Measurements from ENCODE around the gene TEKTIP1.
"Not testable (repeated sequence)": the region's sequence is repeated elsewhere in the genome, so short reads cannot be mapped to it uniquely, and the experiment has no call there.

TEKTIP1 gene

GRCh38 chr19:3507371-3508120 lies 31.4 kb upstream of the TEKTIP1 start:
- DNase-seq (ENCODE audit: low read depth), result no peak

GRCh38 chr19:3508121-3508661 lies 30.8 kb upstream of the TEKTIP1 start:
- not testable (repeated sequence) for DNase-seq (ENCODE audit: low read depth)

GRCh38 chr19:3508771-3509535 lies 30.0 kb upstream of the TEKTIP1 start:
- DNase-seq (ENCODE audit: low read depth), result no peak

DNA sequence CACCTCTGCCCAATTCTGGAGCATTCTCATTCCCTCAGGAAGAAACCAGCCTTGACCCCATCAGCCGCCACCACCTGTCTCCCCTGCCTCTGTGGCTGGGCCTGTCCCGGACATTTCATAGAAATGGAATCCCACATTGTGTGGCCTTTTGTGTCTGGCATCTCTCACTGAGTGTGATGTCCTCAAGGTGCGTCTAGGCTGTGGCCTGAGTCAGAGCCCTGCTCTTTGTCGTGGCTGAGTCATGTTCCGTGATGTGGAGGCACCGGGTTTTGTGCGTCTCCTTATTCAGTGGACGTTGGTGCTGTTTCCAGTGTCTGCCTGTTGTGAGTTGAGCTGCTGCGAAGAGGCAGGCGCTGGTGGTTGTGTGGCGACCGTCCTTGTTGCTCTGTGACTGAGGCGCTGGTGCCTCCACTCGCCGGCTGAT lies 29.4 kb upstream of the TEKTIP1 start:
- no peak for DNase-seq (ENCODE audit: low read depth)

DNA sequence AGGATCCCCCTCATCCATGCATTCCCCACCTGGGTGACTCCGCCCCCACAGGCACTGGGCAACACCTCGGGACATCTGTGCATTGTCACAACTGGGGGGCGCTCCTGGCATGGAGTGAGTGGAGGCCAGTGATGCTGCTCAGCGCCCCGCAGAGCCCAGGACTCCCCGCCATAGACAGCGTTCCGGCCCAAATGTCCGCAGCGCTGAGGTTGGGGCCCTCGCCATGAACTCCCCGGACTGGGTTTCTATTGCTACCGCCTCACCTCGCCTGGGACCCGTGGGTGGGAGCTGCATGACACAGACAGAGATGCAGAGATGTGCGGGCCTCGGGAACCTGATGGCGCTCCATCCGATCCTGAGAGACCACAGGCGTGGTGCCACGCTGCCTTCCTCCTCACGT lies 28.2 kb upstream of the TEKTIP1 start:
- no peak for DNase-seq (ENCODE audit: low read depth)

DNA sequence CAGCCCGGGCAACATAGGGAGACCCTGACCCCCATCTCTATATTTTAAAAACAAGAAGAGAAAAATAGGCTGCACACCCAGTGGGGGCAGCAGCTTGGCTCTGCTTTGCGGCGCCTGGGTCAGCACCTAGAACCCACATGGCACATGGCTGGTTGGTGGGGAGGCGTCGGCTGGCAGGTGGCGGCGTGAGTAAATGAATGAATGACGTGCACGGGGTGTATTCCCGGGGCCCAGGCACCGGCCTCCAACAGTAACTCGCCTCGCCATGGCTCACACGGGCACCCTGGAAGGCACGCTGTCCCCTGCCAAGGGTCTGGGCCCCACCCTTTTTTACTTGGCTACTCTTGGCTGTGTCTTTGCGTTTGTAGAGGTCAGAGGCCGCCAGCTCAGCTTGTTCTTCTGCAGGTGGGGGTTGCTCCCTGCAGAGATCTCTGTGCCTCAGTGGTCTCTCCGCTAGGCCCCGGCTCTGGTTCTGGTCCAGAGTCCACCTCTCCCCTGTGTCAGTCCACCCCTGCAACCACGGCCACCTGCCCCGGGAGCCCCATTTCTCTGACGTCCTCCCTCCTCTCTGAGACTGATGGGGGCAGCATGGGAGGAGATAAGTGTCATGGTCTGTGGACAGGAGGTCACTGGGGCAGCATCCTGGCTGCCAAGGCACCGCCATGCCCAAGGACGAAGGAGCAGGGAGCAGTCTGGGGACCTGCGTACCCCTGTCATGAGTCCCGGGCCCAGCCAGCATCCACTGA lies 27.3 kb upstream of the TEKTIP1 start:
- DNase-seq (ENCODE audit: low read depth), result no peak

- no peak for DNase-seq (ENCODE audit: low read depth)
Observed at GRCh38 chr19:3512562-3513228, 26.3 kb upstream of the TEKTIP1 start.

- DNase-seq (ENCODE audit: low read depth), result no peak
Observed at GRCh38 chr19:3513229-3514140, 25.5 kb upstream of the TEKTIP1 start.

DNA sequence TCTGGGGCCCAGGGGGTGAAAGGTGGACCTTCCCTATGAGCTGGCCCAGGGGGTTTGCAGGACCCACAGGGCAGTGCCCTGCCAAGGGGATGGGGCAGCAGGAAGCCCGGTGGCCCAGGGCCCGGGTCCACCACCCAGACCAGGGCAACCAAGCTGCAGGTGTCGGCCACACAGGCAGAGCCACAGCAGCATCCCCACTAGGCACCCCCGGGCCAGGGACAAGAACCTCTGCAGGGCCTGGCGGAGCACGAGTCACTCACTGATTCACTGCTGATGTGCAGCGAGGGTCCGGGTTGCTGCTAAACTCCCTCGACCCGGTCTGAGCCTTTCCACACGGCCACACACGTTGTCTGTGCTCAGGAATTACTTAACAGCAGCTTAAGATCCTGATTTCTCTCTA lies 24.0 kb upstream of the TEKTIP1 start:
- DNase-seq (ENCODE audit: low read depth), result no peak

- no peak for DNase-seq (ENCODE audit: low read depth)
Observed at GRCh38 chr19:3515891-3516422, 23.0 kb upstream of the TEKTIP1 start.

- no peak for DNase-seq (ENCODE audit: low read depth)
Observed at GRCh38 chr19:3516675-3517207, 22.2 kb upstream of the TEKTIP1 start.

GRCh38 chr19:3517638-3518037 lies 21.3 kb upstream of the TEKTIP1 start:
- no peak for DNase-seq (ENCODE audit: low read depth)

- no peak for DNase-seq (ENCODE audit: low read depth)
Observed at GRCh38 chr19:3518255-3518654, 20.7 kb upstream of the TEKTIP1 start.

GRCh38 chr19:3518659-3519058 lies 20.3 kb upstream of the TEKTIP1 start:
- no peak for DNase-seq (ENCODE audit: low read depth)

DNA sequence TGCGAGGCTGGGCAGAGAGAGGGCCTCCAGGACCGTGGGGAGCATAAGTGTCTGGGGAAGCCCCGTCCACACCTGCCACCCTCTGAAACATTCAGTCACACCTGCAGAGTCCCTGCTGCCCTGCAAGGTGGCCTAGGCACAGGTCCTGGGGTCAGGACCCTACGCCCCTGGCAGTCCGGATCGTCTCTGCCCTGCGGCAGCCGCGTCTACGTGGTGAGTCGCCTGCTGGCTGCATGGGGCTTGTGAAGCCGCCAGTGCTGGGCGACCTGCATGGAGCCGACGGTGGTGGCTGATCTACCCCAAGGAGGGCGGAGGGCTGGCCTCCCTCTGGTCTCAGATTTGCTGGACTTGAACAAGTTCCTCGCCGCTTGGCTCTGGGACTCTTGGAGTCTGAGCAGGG lies 19.8 kb upstream of the TEKTIP1 start:
- no peak for DNase-seq (ENCODE audit: low read depth)

DNA sequence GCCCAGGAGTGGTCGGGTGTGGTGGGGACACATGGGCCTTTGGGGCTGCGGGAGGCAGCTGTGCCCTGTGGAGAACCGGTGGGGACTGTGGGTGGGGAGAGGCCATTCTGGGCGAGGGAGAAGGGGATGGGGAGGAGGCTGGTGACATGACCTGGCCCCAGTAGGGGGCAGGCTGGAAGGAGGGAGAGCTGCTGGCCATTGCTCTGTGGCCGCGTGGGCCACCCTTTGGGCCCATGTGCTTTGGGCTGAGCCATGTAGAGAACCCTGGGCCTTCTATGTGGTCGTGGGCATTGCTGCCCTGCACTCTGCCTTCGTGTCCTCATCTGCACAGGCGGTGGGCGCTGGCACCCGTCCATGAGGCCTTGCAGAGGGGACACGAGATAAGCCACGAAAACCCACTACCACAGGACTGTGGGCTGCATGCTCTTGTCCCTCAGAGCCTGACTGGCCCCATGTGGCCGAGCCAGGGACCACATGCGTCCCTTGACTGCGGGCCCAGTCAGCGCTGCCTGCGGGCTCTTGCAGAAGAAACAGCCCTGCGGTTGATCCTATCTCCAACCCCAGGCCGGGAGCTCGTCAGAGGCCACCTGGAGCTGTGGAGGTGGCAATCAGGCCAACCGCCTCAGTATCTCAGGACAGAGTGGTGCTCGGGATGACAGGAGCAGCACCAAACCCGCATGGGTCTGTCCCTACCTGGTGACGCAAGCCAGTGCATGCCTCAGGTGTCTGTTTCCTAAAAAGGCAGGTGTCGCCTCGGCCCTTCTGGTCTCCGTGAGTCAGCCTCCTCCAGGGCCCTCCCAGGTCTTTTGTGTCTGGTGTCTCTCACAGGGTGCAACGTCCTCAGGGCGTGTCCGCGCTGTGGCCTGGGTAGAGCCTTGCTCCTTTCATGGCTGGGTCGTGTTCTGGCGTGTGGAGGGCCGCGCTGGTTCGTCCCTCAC lies 18.5 kb upstream of the TEKTIP1 start:
- no peak for DNase-seq (ENCODE audit: low read depth)

GRCh38 chr19:3521104-3521445 lies 17.9 kb upstream of the TEKTIP1 start:
- DNase-seq (ENCODE audit: low read depth), result no peak

DNA sequence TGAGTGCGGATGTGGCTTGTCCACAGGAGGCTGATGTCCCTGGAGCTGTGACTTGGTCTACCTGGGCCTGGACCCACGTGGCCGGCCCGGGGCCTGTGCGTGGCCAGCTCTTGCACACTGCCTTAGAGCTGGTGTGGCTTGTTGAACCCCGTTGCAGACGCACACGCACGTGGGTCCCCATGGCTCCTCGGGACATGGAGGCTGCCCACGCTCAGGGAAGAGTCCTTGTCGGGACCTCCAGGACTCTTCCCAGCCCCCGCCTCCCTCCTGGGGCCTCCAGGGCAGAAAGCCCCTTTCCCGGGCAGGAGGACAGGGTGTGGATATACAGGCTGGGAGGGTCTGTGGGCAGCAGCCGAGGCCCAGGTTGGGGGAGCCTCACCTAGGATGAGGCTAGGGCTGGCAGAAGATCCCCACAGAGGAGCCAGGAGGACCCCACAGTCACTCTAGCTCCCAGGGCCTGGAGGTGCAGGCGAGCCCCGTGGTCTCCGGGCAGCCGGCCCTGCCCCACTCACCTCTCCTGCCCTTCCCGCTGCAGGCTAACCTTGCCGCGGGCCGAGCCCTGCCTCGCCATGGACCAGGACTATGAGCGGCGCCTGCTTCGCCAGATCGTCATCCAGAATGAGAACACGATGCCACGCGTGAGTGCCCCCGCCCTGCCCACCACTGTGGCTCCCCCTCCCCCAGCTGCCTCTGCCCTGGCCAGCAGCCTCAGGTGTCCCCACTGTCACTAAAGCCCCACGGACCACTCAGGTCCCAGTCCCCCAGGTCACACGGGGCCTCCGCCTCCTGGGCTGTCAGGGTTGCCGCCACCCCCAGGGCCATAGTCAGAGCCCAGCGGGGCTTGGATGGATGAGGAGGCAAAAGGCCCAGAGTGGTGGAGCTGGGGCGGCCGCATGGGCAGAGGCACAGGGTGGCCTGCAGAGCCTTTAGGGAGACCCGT lies 16.3 kb upstream of the TEKTIP1 start:
- DNase-seq (ENCODE audit: low read depth), result no peak

Measured in stimulated activated CD8-positive, alpha-beta memory T cell treated with anti-CD3 and anti-CD28 coated beads, Interleukin-15, amount 100 ng/mL, for 24 hours (primary cell).